ENCODE data around the gene AKAP5. TPM values are rescaled to one million over a fixed set of nuclear protein-coding genes. Genes with fewer than 3 reads are reported as not detected.

The AKAP5 gene
- total RNA-seq, 1 experiment from 2014 or later: 3.0 TPM

DNA sequence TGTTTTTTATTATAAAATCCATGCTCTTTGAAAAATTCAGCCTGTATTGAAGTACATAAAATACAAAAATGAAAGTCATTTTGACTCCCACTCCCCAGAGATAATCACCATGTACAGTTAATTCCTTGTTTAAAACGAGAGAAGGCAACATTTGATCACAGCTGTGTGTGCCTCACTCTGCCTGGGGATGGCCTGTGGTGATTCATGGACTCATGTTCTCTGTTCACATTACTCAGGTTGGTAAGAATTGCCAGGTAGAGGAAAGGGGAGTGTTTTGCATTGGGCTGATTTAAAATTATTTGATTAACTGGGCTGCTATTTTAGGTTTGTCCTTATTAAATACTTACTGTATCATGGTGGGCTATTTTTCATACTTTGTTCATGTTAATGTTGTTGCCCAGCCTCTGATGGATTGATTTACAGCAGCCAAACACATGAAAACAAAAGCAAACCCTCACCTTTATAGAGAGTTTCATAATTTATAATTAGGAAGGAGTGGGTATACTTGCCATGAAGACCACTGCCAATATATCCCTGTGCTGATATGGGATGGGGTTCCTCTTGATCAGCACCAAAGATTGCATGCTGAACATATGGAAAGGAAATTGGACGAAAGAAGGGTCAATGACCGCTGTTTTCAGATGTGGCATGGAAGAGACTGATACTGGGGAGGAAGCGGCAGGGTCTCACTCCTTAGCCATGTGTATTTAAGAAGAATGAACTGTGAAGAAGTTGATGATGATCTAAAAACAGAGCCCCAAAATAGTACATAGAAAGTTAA is 42.3 kb downstream of the AKAP5 start:
- TF ChIP-seq, protein P1, sequence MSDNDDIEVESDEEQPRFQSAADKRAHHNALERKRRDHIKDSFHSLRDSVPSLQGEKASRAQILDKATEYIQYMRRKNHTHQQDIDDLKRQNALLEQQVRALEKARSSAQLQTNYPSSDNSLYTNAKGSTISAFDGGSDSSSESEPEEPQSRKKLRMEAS (CRISPR knock-in tag; IDR thresholded peaks at IDR 0.05): no peak
- no peak for TF ChIP-seq NR2C2 (CRISPR knock-in tag; IDR thresholded peaks at IDR 0.05)
- TF ChIP-seq ZBTB21 (CRISPR knock-in tag; IDR thresholded peaks at IDR 0.05; ENCODE audit: borderline replicate concordance): no peak
- no peak for TF ChIP-seq PRRX2 (CRISPR knock-in tag; IDR thresholded peaks at IDR 0.05)
- TF ChIP-seq TP53 (CRISPR knock-in tag; IDR thresholded peaks at IDR 0.05): no peak
- TF ChIP-seq, protein P2, sequence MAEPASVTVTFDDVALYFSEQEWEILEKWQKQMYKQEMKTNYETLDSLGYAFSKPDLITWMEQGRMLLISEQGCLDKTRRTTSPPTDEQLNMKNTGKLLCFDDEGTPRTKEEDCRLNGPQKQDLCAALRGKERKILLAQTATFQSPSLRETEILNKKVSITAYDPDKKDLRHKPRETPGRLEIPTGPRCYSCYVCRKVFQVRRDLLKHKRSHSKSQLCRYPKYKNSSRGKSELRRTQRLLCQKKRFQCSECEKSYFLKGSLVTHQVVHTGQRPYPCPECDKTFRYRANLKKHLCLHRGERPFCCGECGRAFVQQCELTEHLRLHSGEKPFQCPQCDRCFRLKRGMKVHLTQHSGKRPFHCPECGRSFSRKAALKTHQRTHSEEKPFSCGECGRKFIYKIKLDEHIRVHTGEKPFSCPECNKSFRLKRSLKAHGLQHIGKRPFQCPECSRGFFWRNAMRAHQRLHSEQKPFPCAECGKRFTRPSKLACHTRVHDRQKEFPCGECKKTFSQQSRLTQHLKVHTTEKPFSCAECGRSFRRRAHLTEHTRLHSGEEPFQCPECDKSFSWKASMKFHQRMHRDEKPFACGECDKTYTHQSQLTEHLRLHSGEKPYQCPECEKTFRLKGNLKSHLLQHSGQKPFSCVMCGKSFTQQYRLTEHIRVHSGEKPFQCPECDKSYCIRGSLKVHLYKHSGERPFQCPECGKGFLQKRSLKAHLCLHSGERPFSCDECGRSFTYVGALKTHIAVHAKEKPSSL (CRISPR knock-in tag; conservative IDR thresholded peaks at IDR 0.05): no peak
- TF ChIP-seq ZNF423 (CRISPR knock-in tag; IDR thresholded peaks at IDR 0.05): no peak
- no peak for TF ChIP-seq NFATC4 (CRISPR knock-in tag; IDR thresholded peaks at IDR 0.05)
- no peak for TF ChIP-seq FOXJ3 (CRISPR knock-in tag; IDR thresholded peaks at IDR 0.05; ENCODE audit: borderline replicate concordance)
- TF ChIP-seq ESRRA (CRISPR knock-in tag; IDR thresholded peaks at IDR 0.05; ENCODE audit: borderline replicate concordance): no peak
- Mint-ChIP-seq H3K4me1 (peaks cover 62% of the 10 kb centered on the region), H3K4me3 (peak overlapping the region; percentile 32; the same call in 1 of the 2 replicates), H3K36me3 (no peaks in the 10 kb centered on the region), H3K27me3 (ENCODE audit: low read depth) (no peaks in the 10 kb centered on the region), H3K9me3 (no peaks in the 10 kb centered on the region), H3K27ac (peak overlapping the region; percentile 47; the same call in 1 of the 2 replicates)
- ATAC-seq (no peak), DNase-seq (ENCODE audit: low spot score) (no peak)
- POLR2A ChIA-PET: no interaction called here
- CTCF ChIA-PET: interaction anchor here (2.4 kb wide), 1 partner anchor 129 kb away, joined by 12 read pairs; no protein-coding TSS in a partner anchor

DNA sequence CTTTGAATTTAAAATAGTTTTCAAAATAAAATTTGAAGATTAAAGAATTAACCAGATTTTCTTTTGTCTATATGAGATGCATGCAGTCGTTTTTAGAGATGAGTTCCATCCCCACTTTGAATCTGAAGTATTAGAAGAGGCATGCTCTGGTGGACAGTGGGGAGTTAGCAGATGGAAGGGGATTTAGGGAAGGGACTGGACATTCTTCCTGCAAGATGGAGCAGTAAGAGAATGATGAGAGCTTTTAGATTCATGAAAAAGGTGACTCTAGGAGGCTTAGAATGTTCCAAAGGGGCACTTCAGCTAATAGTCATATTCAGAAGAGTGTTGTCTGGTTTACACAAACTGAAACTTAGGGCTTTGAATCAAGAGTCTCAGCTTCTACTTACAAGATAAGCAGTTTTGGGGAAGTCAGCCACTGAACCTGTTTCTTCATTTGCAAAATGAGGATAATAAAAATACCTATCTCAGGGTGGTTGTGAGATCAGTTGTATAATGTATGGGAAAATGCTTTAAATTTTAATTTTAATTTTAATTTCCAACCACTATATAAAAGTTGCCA is 43.0 kb downstream of the AKAP5 start:
- Mint-ChIP-seq H3K4me3 (no peak overlapping the region), H3K27ac (no peak overlapping the region), H3K4me1 (peaks cover 58% of the 10 kb centered on the region), H3K9me3 (no peaks in the 10 kb centered on the region), H3K36me3 (no peaks in the 10 kb centered on the region), H3K27me3 (ENCODE audit: low read depth) (no peaks in the 10 kb centered on the region)
- ATAC-seq (no peak), DNase-seq (ENCODE audit: low spot score) (no peak)
- TF ChIP-seq, protein P3, sequence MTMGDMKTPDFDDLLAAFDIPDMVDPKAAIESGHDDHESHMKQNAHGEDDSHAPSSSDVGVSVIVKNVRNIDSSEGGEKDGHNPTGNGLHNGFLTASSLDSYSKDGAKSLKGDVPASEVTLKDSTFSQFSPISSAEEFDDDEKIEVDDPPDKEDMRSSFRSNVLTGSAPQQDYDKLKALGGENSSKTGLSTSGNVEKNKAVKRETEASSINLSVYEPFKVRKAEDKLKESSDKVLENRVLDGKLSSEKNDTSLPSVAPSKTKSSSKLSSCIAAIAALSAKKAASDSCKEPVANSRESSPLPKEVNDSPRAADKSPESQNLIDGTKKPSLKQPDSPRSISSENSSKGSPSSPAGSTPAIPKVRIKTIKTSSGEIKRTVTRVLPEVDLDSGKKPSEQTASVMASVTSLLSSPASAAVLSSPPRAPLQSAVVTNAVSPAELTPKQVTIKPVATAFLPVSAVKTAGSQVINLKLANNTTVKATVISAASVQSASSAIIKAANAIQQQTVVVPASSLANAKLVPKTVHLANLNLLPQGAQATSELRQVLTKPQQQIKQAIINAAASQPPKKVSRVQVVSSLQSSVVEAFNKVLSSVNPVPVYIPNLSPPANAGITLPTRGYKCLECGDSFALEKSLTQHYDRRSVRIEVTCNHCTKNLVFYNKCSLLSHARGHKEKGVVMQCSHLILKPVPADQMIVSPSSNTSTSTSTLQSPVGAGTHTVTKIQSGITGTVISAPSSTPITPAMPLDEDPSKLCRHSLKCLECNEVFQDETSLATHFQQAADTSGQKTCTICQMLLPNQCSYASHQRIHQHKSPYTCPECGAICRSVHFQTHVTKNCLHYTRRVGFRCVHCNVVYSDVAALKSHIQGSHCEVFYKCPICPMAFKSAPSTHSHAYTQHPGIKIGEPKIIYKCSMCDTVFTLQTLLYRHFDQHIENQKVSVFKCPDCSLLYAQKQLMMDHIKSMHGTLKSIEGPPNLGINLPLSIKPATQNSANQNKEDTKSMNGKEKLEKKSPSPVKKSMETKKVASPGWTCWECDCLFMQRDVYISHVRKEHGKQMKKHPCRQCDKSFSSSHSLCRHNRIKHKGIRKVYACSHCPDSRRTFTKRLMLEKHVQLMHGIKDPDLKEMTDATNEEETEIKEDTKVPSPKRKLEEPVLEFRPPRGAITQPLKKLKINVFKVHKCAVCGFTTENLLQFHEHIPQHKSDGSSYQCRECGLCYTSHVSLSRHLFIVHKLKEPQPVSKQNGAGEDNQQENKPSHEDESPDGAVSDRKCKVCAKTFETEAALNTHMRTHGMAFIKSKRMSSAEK (CRISPR knock-in tag; IDR thresholded peaks at IDR 0.05; ENCODE audit: borderline replicate concordance): no peak
- TF ChIP-seq, protein P4, sequence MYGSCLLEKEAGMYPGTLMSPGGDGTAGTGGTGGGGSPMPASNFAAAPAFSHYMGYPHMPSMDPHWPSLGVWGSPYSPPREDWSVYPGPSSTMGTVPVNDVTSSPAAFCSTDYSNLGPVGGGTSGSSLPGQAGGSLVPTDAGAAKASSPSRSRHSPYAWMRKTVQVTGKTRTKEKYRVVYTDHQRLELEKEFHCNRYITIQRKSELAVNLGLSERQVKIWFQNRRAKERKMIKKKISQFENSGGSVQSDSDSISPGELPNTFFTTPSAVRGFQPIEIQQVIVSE (CRISPR knock-in tag; IDR thresholded peaks at IDR 0.05; ENCODE audit: borderline replicate concordance): no peak
- TF ChIP-seq, protein P2 (CRISPR knock-in tag; conservative IDR thresholded peaks at IDR 0.05): no peak
- TF ChIP-seq SOX15 (CRISPR knock-in tag; IDR thresholded peaks at IDR 0.05): no peak
- no peak for TF ChIP-seq ZNF232 (CRISPR knock-in tag; IDR thresholded peaks at IDR 0.05)
- TF ChIP-seq GTF2I (CRISPR knock-in tag; conservative IDR thresholded peaks at IDR 0.05): no peak
- no peak for TF ChIP-seq JUN (CRISPR knock-in tag; IDR thresholded peaks at IDR 0.05)
- TF ChIP-seq ZNF396 (CRISPR knock-in tag; IDR thresholded peaks at IDR 0.05; ENCODE audit: borderline replicate concordance): no peak
- no peak for TF ChIP-seq OVOL2 (CRISPR knock-in tag; IDR thresholded peaks at IDR 0.05; ENCODE audit: borderline replicate concordance)
- no peak for TF ChIP-seq IRF2 (CRISPR knock-in tag; IDR thresholded peaks at IDR 0.05; ENCODE audit: borderline replicate concordance, low read depth)
- TF ChIP-seq ELF4 (CRISPR knock-in tag; IDR thresholded peaks at IDR 0.05; ENCODE audit: low read depth): no peak
- TF ChIP-seq, protein P5, sequence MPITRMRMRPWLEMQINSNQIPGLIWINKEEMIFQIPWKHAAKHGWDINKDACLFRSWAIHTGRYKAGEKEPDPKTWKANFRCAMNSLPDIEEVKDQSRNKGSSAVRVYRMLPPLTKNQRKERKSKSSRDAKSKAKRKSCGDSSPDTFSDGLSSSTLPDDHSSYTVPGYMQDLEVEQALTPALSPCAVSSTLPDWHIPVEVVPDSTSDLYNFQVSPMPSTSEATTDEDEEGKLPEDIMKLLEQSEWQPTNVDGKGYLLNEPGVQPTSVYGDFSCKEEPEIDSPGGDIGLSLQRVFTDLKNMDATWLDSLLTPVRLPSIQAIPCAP (CRISPR knock-in tag; IDR thresholded peaks at IDR 0.05): no peak
- POLR2A ChIA-PET: no interaction called here
- CTCF ChIA-PET: interaction anchor here (1.4 to 2.4 kb wide), 3 partner anchors 32 to 164 kb away, joined by 5 to 12 read pairs (median 6); partner anchors contain the start of gene HSPA2
